ENCODE results near the gene XRN2. TPM values are rescaled to one million over a fixed set of nuclear protein-coding genes. Genes with fewer than 3 reads are reported as not detected.

XRN2 gene
- total RNA-seq, 1 experiment from 2014 or later, result 78.3 TPM

DNA sequence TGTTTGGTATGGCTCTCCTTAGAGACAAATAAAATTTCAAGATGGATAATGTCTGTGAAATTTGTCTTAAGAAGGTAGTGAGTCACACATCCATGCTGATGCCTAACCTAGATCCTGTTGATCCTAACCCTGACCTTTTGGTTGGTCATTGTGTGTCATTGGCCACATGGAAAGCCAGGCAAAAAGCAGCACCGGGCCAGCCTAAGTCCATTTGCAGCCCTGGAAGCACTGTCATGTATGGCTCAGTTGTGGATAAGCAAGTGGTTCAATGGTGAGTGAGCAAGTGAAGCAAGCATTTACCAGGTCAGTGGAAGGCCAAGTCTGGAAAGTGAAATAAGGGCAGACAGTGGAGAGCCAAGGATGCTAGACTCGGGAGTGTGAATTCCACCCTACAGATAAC lies 12.1 kb upstream of the XRN2 start:
- no TSS peak for BruUV-seq (replicated peaks)
- ChIA-PET CTCF (no interaction called here), POLR2A (ENCODE audit: unreplicated experiment) (no interaction called here)
- H2AFZ ChIP-seq, result no peak overlapping the region
- H4K20me1 ChIP-seq (ENCODE audit: insufficient read depth), result no peaks in the 10 kb centered on the region
- no peaks in the 10 kb centered on the region for H3F3A ChIP-seq (ENCODE audit: insufficient read depth, low read depth)
- H3K9me3 ChIP-seq (ENCODE audit: insufficient read depth, low read depth), result no peaks in the 10 kb centered on the region
- H3K4me1 ChIP-seq (replicated peaks; ENCODE audit: insufficient read depth), result no peaks in the 10 kb centered on the region
- H3K4me2 ChIP-seq, result no peak overlapping the region
- TF ChIP-seq EZH2 (IDR thresholded peaks at IDR 0.05; ENCODE audit: low read depth), result no peak
- no peak for TF ChIP-seq CTCF (conservative IDR thresholded peaks at IDR 0.05)
- H3K79me2 ChIP-seq (ENCODE audit: low read depth), result no peaks in the 10 kb centered on the region
- H3K27ac ChIP-seq, result no peak overlapping the region
- no peak overlapping the region for H3K4me3 ChIP-seq
- intact Hi-C loops (cut with micrococcal nuclease; ENCODE audit: unreplicated experiment), result no loop called here
- H3K9me2 ChIP-seq (ENCODE audit: insufficient read depth), result no peaks in the 10 kb centered on the region
- no peaks in the 10 kb centered on the region for H3K36me3 ChIP-seq (ENCODE audit: low read depth)
- H3K27me3 ChIP-seq (ENCODE audit: insufficient read depth, low read depth), result 0 out of 2 replicates have a peak, but pooled peaks cover 6% of the 10 kb centered on the region
- DNase-seq, result no peak

DNA sequence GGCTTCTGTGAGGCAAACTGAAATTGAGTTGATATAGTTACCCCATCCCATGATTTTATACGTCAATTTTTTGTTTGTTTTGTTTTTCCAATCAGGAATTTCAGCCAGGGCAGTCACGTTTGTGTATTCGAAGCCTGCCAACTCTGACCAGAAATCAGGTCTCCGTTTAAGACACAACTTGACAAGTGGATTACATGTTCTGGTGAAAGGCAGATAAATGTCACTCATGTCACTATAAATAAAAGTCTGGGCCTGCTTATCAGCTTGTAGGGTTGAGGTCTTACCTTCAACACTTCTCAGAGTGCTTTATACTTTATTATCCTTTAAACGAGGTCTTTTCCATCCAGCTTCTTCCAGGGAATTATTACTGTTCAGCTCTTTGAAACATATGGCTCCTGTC lies 8.4 kb upstream of the XRN2 start:
- DNase-seq, result no peak
- no peaks in the 10 kb centered on the region for H3K9me2 ChIP-seq (ENCODE audit: insufficient read depth)
- no peaks in the 10 kb centered on the region for H3F3A ChIP-seq (ENCODE audit: insufficient read depth, low read depth)
- H3K4me1 ChIP-seq (replicated peaks; ENCODE audit: insufficient read depth), result no peaks in the 10 kb centered on the region
- H2AFZ ChIP-seq, result no peak overlapping the region
- no peak overlapping the region for H3K4me2 ChIP-seq
- no peaks in the 10 kb centered on the region for H3K36me3 ChIP-seq (ENCODE audit: low read depth)
- H3K4me3 ChIP-seq, result no peak overlapping the region
- CTCF ChIA-PET, result no interaction called here
- no TSS peak for BruUV-seq (replicated peaks)
- no peak for TF ChIP-seq CTCF (conservative IDR thresholded peaks at IDR 0.05)
- TF ChIP-seq EZH2 (IDR thresholded peaks at IDR 0.05; ENCODE audit: low read depth), result no peak
- no peak overlapping the region for H3K27ac ChIP-seq
- POLR2A ChIA-PET (ENCODE audit: unreplicated experiment), result no interaction called here
- intact Hi-C loops (cut with micrococcal nuclease; ENCODE audit: unreplicated experiment), result no loop called here
- H4K20me1 ChIP-seq (ENCODE audit: insufficient read depth), result no peaks in the 10 kb centered on the region
- no peaks in the 10 kb centered on the region for H3K79me2 ChIP-seq (ENCODE audit: low read depth)
- H3K9me3 ChIP-seq (ENCODE audit: insufficient read depth, low read depth), result no peaks in the 10 kb centered on the region
- 0 out of 2 replicates have a peak, but pooled peaks cover 4% of the 10 kb centered on the region for H3K27me3 ChIP-seq (ENCODE audit: insufficient read depth, low read depth)

- H3K27ac ChIP-seq, result no peak overlapping the region
- peak overlapping the region; percentile 70 for H3K4me3 ChIP-seq
- H3K9me2 ChIP-seq (ENCODE audit: insufficient read depth), result no peaks in the 10 kb centered on the region
- no peaks in the 10 kb centered on the region for H3F3A ChIP-seq (ENCODE audit: insufficient read depth, low read depth)
- peaks cover 20% of the 10 kb centered on the region for H3K79me2 ChIP-seq (ENCODE audit: low read depth)
- peak overlapping the region; percentile 90 for H2AFZ ChIP-seq
- intact Hi-C loops (cut with micrococcal nuclease; ENCODE audit: unreplicated experiment), result no loop called here
- H4K20me1 ChIP-seq (ENCODE audit: insufficient read depth), result peaks cover 15% of the 10 kb centered on the region
- ChIA-PET CTCF (no interaction called here), POLR2A (ENCODE audit: unreplicated experiment) (interaction anchor here (0.5 to 0.7 kb wide), 3 partner anchors 13 to 1250 kb away, joined by 3 to 6 read pairs (median 5); partner anchors contain the start of genes CFAP61 and CRNKL1)
- peaks cover 13% of the 10 kb centered on the region for H3K4me1 ChIP-seq (replicated peaks; ENCODE audit: insufficient read depth)
- H3K27me3 ChIP-seq (ENCODE audit: insufficient read depth, low read depth), result no peaks in the 10 kb centered on the region
- TF ChIP-seq CTCF (conservative IDR thresholded peaks at IDR 0.05), result no peak
- peak overlapping the region; percentile 87 for H3K4me2 ChIP-seq
- no peaks in the 10 kb centered on the region for H3K36me3 ChIP-seq (ENCODE audit: low read depth)
- DNase-seq, result no peak
- H3K9me3 ChIP-seq (ENCODE audit: insufficient read depth, low read depth), result no peaks in the 10 kb centered on the region
- BruUV-seq (replicated peaks), result no TSS peak
Measured at GRCh38 chr20:21301940-21302663, 1.0 kb upstream of the XRN2 start.
